GM19023 (cell line): ENCODE measurements around the gene GLIS1.
"Not testable (repeated sequence)": the region's sequence is repeated elsewhere in the genome, so short reads cannot be mapped to it uniquely, and the experiment has no call there.

ENCODE experiments used
- ATAC-seq: cut with Tn5 transposase; IDR thresholded peaks from one replicate; pipeline ENCODE4 v1.9.1; 2021; ENCODE audit warnings: mild to moderate bottlenecking, moderate library complexity; ENCODE audit not compliant: unreplicated experiment

Gene GLIS1

DNA sequence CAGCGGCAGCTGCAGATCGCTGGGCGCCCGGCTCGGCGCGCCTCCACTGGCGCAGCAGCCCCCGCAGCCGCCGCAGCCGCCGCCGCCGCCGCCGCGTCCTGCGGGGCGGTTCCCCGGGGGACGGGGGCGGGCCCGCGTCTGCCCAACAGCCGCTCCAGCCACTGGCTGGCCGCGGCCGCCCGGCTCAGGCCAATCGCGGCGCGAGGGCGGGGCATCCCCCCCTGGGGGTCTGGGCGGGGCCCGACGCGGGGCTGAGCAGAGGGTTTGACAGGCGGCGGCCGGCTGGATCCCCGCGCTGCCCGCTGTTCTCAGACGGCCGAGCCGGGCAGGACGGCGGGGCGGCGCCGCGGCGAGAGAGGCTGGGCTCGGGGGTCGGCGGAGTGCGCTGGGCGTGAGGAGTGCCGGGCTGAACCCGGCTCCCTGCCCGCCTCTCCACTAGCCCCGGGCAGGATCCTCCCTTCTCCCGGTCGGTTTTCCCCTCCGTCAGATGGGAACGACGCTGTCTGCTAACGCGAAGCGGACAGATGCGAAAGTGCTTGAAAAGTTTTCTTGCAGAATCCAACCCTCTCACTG is at the start of gene GLIS1:
GLIS1 (minus strand) TSS at position 56 of the 573 bp plus-strand sequence. CDS start 1,100 bp downstream, outside the sequence.
- peak; percentile 96 for ATAC-seq

DNA sequence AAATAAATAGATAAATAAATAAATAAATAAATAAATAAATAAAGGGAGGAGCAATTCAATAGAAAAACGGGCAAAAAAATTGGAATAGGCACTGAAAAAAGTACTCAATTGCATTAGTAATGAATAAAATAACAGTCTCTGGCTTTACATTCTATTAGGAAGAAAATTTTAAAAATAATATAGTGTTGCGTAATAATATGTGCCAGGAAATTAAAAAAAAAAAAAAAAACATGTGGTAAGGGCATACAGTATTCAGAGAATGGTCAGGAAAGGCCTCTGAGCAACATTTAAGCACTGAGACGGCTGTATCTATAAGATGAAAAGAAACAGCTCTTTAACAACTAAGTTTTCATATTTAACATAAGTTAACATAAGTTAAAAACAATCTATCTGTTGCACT is 48.7 kb upstream of the GLIS1 start:
- ATAC-seq = no peak

DNA sequence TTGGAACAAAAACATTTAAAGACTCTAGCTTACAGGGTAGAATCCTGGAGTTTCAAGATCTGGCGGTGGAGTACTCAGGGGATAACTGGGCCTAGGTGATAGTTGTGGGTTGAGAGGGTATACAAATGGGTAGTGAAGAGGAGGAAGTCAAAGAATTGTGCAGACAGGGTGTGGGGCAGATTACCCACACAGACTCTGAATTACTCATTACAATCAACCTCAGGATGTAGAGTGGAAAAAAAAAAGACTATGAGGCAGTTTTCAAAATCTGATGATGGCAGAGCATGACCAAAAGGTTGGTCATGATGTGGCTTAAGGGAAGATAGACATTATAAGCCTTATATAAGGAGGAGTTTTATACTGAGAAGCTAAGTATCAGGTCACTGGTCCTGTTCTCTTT is 44.1 kb upstream of the GLIS1 start:
- ATAC-seq = no peak

DNA sequence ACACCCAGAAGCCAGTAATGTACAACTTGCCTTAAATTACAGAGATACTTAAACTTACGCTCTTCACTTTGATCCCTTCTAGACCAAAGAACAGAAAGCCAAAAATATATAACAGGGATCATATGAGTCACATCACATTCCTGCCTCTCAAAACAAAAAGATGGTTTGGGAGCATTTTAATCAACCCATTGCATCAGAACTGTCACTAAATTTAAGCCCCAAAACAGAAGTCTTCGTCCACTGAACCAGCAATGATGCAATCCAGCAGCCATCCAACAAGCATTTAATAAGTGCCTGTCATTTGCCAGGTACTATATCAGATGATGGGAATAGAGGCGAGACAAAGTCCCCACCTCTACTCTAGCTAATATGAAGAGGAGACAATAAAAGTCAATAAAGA is 42.7 kb upstream of the GLIS1 start:
- no peak for ATAC-seq

DNA sequence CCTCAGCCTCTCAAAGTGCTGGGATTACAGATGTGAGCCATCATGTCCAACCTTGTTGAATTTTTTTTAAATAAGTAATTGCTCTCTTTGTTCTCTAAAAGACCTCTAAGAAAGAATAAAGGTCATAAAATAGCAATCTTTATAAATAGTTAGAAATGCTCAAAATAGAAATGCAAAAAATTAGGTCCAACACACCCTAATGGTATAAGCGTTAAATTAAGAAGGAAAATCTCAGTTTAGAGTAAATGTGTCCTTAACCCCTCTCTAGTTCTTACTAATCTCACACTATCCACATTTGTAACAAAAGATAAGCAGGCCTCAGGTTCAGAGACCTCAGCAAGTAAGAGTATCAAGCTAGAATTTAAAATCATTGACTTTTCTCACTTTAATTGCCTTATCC is 38.3 kb upstream of the GLIS1 start:
- no peak for ATAC-seq

DNA sequence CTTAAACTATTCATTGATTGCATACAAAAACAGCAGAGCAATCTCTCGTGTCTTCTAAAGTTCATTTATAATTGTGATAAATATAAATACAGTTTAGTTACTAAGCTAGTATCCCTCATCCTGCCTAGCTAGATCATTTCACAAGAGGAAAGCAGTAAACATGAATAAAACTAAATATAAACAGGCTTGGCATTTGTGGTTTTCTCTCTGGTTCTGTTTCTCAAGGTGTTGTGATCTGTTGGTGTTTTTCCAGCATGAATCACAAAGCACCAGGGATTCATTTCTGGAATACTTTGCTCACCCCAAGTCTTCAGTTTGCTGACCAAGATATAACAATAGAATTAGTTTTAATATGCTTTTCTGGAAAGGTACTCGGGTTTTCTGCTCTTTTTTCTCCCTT is 32.7 kb upstream of the GLIS1 start:
- no peak for ATAC-seq

DNA sequence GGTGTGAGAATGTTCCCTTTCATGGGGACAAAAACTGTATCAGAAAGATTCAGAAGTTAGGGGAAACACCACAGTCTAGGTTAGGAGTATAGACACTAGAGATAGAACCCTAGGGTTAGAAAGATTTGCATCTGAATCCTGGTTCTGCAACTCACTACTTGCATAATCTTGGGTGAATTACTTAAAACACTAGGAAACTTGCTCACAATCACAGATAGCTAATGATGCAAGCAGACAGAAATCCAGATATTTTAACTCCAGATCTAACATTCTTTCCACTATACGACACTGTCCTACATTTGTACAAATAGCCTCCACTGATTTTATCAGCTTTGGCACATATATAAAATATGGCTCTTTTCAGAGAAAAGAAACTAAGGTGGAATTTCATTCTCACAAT is 30.8 kb upstream of the GLIS1 start:
- no peak for ATAC-seq

DNA sequence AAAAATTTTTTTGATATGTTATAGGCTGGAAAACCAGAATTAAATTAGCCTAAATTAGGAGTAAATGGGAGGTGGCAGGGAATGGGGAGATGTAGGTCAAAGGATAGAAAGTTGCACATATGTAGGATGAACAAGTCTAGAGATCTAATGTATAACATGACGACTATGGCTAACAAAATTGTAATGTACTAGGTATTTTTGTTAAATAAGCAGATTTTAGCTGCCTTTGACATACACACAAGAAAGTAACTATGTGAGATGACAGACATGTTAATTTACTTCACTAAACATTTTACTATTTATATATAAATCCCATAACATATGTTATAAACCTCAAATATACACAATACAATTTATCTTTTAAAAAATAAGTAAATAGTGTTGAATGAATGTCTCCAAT is 30.2 kb upstream of the GLIS1 start:
- ATAC-seq = no peak

DNA sequence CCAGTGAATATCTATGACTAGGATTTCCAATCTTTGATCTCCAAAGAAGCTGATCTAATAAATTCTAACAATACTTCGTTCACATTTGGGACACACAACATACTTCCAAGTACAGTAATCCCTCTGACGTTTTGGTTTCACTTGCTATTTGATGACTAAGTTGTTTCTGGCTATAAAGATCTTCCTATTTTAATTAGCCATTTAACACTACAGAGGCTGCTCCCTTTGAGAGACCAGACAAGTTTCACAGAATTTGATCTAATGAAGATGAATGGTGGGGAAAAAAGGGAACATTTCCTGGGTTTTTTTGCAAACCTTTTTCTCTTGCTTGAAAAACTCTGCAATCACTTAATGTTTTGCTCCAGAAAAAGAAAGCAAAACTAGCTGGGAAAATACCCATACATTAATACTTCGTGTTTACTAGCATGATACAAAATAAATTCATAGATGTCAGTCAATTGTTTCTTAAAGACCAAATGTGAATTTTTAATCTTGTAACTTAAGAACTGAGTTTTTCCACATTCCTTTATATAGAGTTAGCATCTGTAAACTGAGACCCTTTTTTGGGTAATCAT is 28.0 kb upstream of the GLIS1 start:
- no peak for ATAC-seq

DNA sequence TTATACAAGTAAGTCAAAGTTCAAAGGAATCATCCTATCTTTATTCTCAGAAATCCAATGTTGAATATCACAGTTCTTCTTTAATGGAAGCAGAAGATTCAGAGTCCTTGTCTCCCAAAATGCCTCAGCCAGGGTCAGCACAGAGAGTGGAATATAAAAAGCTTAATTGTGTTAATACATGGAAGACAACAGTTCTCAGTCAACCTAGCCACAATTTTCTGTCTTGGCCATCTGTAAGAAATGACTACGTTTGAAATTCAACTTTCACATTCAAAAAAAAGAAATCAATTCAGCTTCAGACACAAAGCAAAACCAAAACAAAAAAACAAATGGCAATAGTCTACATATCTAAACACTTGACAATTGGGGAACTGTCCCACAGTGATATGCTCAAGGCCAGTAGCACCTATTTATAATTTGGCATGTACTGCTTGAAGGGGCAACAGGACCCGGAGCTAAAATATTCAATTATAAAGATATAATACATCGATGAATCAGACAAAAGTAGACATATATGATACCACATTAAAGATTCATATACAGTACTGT is 27.3 kb upstream of the GLIS1 start:
- ATAC-seq = no peak

DNA sequence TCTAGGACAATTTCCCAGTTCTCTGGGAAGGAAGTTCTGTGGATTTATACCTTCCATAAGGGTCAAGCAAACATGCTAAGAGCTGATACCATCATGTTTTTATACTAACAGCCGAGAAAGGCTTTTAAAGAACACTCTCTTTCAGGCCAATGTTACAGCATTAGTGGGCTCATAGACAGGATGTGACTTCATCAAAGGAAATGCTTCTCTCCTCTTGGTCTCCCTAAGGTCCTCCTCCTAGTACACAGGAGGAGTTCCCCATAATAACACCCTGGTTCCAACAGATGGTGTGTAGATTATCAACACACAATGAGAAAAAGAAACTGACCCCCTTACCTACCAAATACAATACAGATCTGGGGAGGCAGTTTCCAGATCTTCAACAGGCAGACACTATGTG is 26.7 kb upstream of the GLIS1 start:
- no peak for ATAC-seq

DNA sequence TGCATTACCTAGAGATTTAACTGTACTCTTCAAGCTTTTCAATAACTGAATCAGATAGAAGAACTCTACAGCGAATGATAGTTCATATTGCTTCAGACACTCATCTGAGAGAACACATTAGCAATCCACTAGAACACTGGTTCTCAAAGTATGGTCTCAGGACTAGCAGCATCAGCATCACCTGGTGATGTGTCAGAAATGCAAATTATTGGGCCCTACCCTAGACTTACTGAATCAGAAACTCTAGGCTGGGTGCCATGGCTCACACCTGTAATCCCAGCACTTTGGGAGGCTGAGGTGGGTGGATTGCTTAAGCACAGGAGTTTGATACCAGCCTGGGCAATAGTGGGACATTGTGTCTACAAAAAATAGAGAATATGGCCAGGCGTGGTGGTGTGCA is 24.9 kb upstream of the GLIS1 start:
- ATAC-seq = no peak

DNA sequence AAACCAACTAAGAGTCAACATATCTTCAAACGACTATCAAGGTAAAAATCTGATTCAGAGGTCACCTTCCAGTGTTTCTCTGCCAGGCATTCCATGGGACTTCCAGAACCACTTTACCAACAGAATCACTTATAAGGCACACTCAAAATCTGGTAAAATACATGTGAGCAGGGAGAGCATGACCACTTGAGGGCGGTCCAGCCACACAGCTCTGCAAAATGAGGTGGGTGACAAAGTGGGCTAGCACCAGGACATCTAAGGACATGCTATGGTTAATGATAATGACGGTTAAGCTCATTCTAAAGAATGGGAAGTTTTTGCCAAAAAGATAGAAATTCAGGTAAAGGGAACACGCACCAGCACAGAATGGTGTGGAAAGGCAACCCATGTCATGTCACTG is 24.5 kb upstream of the GLIS1 start:
- ATAC-seq = no peak

DNA sequence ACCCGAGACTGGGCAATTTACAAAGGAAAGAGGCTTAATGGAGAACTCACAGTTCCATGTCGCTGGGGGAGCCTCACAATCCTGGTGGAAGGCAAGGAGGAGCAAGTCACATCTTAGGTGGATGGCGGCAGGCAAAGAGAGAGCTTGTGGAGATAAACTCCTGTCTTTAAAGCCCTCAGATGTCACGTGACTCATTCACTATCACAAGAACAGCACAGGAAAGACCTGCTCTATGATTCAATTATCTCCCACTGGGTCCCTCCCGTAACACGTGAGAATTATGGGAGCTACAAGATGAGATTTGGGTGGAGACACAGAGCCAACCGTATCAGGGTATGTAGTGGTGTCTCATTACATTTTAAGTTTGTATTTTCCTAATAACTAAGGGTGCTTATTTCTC is 21.5 kb upstream of the GLIS1 start:
- ATAC-seq = not testable (repeated sequence)

DNA sequence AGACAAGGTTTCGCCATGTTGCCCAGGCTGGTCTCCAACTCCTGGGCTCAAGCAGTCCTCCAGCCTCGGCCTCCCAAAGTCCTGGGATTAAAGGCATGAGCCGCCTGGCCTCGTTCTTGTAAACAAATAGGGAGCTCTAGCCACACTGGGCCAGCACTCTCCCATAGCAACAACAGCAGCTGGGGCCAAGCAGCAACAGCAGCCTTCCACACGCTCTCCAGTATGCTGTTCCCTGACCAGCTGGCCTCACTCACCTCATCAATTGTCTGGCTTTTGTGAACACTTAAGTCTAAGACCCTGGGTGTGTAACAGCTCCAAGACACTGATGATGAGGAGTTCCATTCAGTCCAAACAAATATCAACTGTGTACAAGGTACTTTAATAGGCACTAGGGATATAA is 16.9 kb upstream of the GLIS1 start:
- no peak for ATAC-seq

DNA sequence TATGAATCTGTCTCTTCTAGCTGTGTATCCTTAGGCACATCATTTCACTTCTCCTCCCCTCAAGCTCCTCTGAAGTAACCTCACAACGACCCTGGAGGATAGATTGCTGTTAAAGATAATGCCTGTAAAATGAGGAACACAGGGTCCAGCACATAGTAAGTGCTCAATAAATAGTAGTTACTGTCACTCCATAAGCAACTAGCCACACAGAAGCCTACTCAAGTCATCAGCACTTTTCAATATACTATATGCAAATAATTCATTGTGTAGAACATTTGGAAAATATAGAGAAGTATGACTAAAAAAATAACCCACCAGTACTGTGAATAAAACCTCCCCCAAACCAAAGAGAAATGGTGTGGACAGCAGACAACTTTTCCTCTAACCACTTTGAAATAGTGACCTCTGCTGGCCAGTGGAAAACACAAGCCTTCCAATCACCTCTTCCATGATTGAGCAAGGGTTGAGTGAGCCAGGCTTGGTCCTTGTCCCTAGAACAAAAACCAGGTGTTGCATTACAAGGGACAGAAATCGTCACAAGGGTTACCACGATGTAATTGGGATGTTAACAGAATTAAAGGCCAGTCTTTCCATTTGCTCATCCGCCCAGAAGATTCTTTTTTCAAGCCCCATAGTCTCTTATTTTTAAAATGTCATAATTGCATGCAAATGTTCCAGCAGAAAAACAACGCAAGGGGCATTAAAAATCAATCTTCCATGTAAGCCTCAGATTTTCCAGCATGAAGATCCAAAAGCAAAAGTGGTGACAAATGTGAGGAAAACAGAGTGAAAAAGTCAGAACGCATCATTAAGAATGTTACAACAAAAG is 15.7 kb upstream of the GLIS1 start:
- ATAC-seq = no peak

DNA sequence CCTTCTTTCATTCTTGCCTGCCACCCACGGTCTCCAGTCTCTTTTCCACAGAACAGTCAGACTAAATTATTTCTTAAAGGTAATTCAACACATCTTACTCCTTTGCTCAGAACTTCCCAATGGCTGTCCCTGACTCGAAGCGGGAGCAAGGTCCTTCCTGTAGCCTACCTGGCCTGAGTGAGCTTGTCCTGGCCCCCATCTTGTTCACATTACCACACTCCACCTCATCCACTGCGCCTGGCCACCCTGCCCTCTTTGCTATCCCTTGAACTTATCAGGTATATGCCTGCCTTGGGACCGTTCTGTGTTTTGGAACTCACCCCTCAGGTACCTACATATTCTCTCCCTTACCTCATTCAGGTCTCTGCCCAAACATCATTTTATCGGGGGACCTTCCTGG is 13.3 kb upstream of the GLIS1 start:
- no peak for ATAC-seq

DNA sequence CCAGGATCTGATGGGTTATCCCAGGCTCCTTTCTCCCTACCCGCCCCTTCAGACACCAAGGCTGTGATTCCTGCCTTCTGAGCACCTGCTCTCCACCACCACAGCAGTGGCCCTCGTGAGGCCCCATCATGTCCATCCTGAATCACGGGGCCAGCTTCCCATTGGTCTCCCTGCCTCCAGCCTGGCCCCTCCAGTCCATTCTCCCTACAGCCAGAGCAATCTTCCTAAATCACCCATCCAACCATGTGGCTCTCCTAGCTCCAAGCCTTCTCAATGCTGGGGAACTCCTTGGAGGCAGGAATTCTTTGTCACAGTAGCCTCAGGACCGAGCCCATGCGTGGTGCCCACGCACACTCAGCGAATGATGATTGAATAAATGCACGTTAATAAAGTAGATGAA is 8.9 kb upstream of the GLIS1 start:
- no peak for ATAC-seq

DNA sequence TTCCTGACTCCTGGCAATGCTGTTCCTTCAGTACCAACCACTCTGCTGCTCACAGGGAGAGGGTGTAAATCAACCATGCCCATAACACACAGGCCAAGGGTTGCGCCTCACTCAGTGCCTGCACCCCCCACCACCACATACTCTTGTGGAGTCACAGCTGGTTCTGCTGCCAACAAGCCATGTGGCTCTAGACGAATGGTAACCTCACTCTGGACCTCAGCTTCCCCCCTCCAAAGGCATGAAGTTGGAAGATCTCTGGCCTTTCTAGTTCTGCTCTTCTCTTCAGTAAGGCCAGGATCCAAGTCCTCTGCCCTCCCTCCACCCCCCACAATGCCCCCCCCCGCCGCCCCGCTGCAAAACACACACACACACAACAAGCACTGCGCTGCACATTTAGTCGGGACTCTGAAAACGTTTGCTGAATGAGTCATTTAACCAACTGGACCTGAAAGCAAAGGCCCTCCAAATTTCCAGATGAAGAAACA is 1.7 kb upstream of the GLIS1 start:
- no peak for ATAC-seq

DNA sequence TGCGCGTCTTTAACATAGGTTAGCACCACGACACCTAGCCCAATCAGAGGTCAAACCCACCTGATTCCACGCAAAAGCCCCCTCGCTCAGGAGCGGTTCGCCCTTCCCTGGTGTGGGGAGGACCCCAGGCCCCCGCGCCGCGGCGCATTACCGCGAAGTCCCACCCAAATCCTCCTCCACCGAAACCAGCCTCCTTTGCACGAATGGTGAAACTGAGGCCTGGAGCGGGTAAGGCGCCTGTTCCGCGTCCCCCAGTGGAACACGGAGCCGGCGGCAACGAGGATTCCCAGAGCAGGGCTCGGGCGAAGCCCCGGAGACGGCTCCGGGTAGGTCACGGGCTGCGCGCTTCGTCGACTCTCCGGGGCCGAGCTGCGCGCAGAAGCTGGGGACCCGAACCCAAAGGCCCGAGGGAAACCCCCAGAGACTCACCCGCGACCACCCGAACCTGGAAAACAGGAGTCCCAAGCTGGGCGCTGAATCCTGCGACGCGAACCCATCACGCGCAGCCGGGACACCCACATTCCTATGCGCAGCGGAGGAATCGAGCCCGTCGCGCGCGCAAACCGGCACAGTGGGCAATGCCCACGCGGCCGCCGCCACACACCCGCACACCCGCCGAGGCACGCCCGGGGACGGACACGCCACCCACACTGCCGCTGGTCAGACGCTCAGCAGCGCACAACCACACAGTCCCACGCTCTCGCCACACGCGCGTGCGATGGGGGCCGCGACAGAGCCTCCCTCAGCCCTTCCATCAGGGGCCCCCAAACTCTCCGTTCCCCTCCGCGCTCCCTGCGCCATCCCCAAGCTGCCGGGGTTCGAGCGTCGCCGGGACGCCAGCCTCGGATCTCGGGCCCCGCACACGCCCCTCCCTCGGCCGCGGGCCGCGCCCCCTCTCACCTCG is 507 bp downstream of the GLIS1 start:
- ATAC-seq = peak; percentile 32

DNA sequence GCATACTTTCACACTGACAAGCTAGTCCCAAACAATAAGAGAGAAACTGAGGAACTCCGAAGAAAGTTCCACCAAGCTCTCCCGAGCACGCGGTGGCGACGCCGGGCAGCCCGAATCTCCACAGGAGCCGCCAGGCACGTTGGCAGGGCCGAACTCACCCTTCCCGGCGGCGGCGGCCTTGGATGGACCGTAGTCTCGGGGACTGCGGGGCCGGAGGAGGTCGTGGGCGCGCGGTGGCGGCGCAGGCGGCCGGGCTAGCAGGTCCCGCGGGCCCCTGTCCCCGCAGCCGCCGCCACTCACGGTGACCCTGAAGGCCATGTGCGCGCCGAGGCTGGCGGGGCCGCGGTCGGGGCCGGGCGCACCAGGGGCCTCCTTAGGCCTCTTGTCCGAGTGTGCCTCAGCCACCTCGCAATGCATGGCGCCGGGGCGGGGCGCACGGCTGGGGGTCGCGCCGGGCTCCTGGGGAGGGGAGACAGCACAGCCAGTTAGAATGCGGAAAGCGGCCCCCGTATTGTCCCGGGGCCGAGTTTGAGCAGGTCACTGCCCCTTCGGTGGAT is 1.2 kb downstream of the GLIS1 start:
- ATAC-seq = no peak
